GM12892 (cell line): Measurements from ENCODE around the gene CPOX.
A peak's percentile ranks its signal among the peaks of the same experiment; 100 is the strongest.

ENCODE experiments used
- POLR2A ChIP-seq: IDR thresholded peaks from 2 replicates; pipeline ENCODE4 v1.6.1; 2011; ENCODE audit warnings: low read depth, low read length, control low read depth
- POLR2AphosphoS5 ChIP-seq: IDR thresholded peaks from 2 replicates; pipeline ENCODE4 v1.6.1; 2011; ENCODE audit warnings: low read depth, low read length, control low read depth

DNA sequence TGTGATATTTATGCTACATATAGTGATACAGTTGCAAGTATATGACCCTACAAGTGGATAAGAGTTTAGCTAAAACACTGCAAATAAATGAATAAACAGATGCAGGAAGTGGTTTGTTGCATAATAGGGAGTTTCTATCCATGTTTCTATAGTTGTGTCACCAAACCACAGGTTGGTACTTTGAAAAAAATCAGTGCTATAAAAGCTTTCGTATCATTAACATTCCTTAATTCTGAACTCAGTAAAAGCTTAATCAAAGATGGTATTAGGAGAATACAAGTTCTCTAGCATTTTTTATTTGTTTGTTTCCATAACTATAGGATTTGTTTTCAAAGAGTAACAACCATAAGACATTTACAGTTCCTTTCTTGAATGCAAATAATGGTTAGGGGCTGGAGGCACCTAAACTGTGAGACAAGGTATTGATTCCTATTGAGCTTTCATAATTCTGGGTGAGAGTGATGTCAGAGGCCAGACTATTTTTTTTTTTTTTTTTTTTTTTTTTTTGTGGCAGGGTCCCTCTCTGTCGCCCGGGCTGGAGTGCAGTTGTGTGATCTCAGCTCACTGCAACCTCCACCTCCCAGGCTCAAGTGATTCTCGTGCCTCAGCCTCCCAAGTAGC is 29.6 kb downstream of the CPOX start:
- TF ChIP-seq POLR2A (no peak), POLR2AphosphoS5 (0 out of 2 replicates have a peak, but pooled peaks have one; percentile 6)
